HepG2 (cell line): ENCODE measurements around the gene ZC3H8.

Experiments
- CREB1 ChIP-seq, 2 experiments: fragments of 450-650 bp in 1 of 2; IDR thresholded peaks; 2 replicates each; pipeline ENCODE4 v1.6.1; 2016 to 2017; ENCODE audit warnings: control low read depth in 1 of 2, mild to moderate bottlenecking in 1 of 2, missing compliant biosample characterization in 1 of 2, missing genetic modification characterization in 1 of 2
- GABPA ChIP-seq, 2 experiments: IDR thresholded peaks; 2 replicates each; pipeline ENCODE4 v1.6.1; 2011 to 2016; ENCODE audit warnings: low read depth in 2 of 2, low read length in 1 of 2, missing biosample characterization in 1 of 2, missing genetic modification characterization in 1 of 2
- SIX4 ChIP-seq: sonication (generic); formaldehyde crosslinking; IDR thresholded peaks from 2 replicates; pipeline ENCODE4 v1.4.0; 2020; ENCODE audit warnings: missing genetic modification reagents
- ZNF138 ChIP-seq: sonication (generic); formaldehyde crosslinking; IDR thresholded peaks from 2 replicates; pipeline ENCODE4 v1.5.0; 2020; ENCODE audit warnings: mild to moderate bottlenecking, low read depth, missing genetic modification reagents
- TF ChIP-seq, protein P1 (sequence below): sonication (generic); formaldehyde crosslinking; IDR thresholded peaks from 2 replicates; pipeline ENCODE4 v1.5.0; 2020; ENCODE audit warnings: mild to moderate bottlenecking, missing genetic modification reagents, moderate library complexity

DNA sequence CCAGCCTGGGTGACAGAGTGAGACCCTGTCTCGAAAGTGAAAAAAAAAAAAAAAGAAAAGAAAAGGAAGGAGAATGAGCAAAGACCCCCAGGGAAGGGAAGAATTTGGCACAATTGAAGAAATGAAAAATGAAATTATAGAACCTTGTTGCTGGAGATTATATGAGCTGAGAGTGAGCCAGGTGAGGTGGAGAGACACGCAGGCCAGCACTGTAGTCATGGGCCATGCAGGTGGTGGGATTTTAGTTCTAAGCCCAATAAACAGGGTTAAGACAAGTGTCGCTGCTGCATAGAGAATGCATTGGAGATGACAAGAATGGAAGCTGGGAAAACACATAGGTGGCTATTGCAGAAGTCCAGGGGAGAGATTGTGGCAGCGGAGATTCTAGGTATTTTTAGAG is 84.3 kb downstream of the ZC3H8 start:
- TF ChIP-seq, protein P1, sequence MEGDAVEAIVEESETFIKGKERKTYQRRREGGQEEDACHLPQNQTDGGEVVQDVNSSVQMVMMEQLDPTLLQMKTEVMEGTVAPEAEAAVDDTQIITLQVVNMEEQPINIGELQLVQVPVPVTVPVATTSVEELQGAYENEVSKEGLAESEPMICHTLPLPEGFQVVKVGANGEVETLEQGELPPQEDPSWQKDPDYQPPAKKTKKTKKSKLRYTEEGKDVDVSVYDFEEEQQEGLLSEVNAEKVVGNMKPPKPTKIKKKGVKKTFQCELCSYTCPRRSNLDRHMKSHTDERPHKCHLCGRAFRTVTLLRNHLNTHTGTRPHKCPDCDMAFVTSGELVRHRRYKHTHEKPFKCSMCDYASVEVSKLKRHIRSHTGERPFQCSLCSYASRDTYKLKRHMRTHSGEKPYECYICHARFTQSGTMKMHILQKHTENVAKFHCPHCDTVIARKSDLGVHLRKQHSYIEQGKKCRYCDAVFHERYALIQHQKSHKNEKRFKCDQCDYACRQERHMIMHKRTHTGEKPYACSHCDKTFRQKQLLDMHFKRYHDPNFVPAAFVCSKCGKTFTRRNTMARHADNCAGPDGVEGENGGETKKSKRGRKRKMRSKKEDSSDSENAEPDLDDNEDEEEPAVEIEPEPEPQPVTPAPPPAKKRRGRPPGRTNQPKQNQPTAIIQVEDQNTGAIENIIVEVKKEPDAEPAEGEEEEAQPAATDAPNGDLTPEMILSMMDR (CRISPR knock-in tag): no peak
- no peak for TF ChIP-seq ZNF138 (CRISPR knock-in tag)
- no peak for TF ChIP-seq GABPA (IDR thresholded peaks at IDR 0.05; ENCODE audit: low read depth, low read length)
- no peak for TF ChIP-seq GABPA (CRISPR knock-in tag; IDR thresholded peaks at IDR 0.05; ENCODE audit: low read depth)
- no peak for TF ChIP-seq CREB1 (IDR thresholded peaks at IDR 0.05)
- no peak for TF ChIP-seq CREB1 (CRISPR knock-in tag; IDR thresholded peaks at IDR 0.05)
- no peak for TF ChIP-seq SIX4 (CRISPR knock-in tag)
